ENCODE data around the gene PLPP4.

Gene PLPP4

GRCh38 chr10:120457431-120458172 is 575 bp downstream of the PLPP4 start:
- DNase-seq: no peak

GRCh38 chr10:120458432-120458831 is 1.4 kb downstream of the PLPP4 start:
- no peak for DNase-seq

DNA sequence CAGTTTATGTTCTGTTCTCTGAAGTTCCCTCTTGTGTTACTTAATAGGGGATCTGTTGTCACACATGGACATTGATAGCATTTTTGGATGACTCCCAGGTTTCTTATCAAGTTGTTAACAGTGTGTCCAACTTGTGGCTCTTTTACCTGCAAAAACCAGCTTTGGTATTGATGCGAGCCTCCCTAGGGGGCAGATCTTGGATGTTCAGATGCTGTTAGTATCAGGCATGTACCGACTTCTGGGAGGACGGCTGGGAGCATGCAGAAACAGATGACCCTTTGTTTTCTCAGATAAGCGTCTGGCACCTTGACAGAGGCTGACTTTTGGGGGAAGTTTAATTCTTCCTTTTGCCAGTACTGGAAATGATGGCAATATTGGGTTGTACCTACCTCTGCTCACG is 2.2 kb downstream of the PLPP4 start:
- DNase-seq: no peak

DNA sequence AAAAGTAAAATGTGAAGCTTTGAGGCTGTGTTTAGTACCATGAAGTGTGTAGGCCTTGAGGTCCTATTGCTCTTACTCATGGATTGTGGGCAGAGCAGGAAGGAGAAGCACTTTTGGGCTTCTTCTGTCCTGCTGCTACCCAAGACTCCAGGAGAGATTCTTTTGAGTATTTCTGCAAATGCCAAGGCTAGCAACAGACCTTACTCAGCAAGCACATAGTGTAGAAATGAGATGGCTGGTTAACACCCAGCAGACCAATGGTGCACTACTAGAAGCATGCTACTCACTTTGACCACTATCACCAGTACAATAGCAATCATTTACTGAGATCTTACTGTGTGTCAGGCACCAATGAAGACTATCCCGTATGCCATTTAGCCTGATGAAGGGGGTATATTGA is 3.2 kb downstream of the PLPP4 start:
- DNase-seq: no peak

- DNase-seq: no peak
These were observed 3.7 kb downstream of the PLPP4 start for GRCh38 chr10:120460776-120461175.

DNA sequence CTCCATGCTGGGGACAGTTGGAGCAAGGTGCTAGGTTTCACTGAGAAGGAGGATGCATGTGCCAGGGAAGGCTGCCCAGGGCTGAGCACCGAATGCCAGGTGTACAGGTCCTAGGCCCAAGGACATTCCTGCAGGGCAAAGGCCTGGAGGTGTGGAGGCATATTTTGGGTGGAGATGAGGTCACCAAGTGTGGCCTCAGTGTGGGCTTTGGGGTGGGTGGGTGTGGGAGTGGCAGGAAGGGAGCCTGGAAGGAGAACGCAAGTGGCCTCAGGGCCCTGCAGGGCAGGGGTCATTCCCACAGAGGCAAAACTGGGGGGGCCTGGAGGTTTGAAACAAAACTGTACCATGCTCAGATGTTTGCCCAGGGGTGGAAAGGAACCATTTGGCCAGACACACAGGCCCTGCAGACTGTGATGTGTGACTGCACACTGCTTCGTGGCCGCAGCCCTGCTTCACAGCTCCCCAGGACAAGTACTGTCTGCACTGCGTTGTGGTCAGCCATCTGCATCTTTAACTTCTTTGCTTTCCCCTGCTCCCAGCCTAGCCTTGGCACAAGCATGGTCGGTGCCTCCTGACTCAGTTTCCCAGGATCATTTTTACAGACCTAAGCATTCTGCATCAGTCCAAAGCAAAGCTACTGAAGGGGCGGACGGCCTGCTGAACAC is 5.1 kb downstream of the PLPP4 start:
- no peak for DNase-seq

DNA sequence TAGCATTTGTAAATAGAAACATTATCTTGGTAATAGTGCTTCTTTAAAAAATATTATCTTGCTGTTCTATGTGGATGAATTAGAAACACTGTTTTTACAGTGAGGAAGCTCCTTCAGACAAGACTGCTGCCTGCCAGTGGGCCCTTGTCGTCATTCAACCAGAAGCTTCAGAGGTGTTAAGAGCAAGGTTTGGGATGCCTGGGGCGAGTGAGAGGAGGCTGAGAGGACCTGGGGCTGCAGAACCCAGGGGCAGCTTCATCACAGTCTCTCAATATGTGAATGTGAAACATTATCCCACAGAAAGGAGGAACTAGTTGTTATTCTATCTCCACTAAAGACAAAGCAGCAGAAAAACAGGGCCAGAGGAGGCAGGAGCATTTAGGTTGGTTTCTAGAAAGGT is 8.1 kb downstream of the PLPP4 start:
- DNase-seq: no peak

GRCh38 chr10:120466006-120466405 is 9.0 kb downstream of the PLPP4 start:
- no peak for DNase-seq

DNA sequence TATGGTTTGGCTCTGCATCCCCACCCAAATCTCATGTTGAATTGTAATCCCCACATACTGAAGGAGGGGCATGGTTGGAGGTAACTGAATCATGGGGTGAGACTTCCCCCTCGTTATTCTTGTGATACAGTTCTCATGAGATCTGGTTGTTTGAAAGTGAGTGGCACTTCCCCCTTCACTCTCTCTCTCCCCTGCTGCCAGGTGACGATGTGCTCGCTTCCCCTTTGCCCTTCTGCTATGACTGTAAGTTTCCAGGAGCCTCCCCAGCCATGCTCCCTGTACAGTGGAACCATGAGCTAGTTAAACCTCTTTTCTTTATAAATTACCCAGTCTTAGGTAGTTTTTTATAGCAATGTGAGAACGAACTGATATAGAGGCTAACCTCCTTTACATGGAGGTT is 16.6 kb downstream of the PLPP4 start:
- no peak for DNase-seq

DNA sequence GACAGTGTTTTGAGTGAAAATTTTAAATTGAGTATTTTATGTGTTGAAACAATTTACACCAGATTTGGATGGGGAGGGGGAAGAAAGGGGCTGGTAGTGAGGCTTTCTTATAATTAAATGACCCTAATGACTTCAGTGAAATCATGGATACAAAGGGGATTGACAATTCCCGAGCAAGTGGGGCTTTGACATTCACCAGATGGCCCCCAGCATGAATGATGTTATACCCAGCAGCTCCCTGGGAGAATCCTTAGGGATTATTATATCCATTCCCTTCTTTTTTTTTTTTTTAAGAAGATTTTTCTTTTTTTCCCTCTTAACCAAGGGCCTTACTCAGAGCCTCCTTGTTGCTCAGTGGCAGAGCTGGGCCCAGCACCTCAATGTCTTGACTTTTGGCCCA is 17.9 kb downstream of the PLPP4 start:
- no peak for DNase-seq

DNA sequence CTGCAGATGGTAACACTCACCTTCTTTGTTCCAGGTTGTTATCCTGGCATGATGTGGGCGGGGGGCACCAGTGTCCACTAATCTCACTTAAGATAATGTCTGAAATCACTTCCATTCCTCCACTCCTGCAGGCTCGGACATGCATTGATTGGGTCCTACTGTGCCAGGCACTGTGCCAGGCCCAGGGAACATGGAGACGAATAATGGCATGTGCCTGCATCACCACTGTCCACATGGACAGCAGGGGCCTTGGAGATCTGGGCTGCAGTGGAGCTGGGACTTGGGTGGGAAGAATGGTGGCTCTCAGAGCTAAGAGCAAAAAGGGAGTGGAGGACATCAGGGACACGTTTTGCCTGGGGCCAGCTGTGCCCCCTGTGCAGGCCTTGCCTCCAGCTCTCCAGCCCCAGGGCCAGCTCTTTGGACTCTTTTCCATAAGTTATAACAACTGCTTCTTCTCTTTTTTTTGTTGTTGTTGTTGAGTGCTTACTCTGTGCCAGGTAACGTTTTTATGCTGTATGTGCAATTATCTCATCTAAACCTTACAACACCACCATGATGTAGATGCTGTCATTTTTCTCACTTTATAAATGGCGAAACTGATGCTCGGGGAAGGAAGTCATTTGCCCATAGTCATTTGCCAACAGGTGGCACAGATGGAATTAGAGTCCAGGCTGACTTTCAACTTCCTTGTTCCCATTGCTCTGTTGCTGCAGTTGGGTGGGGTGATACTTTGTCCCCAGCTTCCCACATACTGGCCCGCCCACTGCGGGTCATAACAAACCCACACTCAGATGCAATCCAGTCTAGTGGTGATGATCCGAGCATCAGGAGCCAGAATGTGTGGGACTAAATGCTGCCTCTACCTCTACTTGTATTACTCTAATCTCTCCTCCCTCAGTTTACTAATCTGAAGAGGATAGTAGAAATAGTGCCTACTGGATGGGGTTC is 19.1 kb downstream of the PLPP4 start:
- DNase-seq: no peak

GRCh38 chr10:120477021-120477742 is 20.2 kb downstream of the PLPP4 start:
- no peak for DNase-seq

- DNase-seq: no peak
These were observed 20.7 kb downstream of the PLPP4 start for GRCh38 chr10:120477743-120478141.

DNA sequence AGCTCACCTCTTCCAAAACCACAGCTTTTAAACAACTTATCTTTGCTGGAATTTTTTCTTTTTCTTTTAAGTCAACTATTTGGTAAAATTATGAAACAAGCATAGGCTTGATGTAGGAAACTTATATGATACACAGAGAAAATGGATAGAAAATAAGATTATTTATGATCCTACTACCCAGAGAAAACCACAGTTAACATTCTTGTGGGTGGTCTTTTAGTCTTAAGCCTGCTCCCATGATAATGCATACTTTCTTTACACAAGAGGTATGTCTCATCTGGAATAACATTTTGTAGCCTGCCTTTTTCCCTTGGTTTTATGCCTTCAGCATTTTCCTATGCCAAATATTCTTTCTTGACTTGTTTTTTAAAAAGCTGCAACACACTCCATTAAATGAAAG is 21.4 kb downstream of the PLPP4 start:
- no peak for DNase-seq

DNA sequence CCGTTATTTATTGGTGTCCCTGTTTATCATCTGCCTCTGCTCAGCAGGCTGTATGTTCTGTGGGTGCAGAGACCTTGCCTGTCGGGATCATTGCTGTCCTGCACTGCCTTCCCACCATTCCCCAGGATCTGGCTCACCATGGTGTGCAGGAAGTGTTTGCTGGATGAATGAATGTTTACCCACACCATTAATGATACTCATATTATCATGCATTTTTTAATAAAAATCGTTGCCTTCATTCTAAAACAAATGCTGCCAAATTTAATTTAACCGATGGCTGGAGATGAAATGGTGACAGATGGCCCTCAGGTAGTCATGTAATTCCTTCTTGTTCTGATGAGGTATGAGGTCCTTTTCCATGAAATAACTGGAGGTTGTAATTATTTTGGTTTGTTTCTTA is 22.5 kb downstream of the PLPP4 start:
- no peak for DNase-seq

DNA sequence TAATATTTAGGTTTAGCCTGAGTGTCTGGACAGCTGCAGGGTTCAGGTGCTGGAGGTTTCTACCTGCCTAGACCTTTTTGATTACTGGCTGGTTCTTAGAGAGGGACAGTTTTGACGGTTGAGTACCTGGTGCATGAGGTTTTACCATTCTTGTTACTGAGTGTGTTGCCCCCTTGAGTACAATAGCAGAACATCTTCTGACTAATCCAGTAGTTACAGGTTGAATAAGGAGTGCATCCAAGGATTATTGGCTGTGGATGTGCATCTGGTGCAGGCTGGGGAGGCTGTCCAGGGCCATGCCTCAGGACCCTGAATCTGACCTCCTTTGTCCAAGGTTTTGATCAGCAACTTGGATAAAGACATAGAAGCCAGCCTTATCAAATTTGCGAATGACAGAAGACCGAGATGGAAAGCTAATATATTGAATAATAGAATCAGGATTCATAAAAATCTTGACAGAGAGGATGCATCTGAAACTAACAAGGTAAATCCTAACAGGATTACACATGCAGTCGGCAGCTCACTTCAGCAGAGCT is 23.1 kb downstream of the PLPP4 start:
- DNase-seq: no peak

DNA sequence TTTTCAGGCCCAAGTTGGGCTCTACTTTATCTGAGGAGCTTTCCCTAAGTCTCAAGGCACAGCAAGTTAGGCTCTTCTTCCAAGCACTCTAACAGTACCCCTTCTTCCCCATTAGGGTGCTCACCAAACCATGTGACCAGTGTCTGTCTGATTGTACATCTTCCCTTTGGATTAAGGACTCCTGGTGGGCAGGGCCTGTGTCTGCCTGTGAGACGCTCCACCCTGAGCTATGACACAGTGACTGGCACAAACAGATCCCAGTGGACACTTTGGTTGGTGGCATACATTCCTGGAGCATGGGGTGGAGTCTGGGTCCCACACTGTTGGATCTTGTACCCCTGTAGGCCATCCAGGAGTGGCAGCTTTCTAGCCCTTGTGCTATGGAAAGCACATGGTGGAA is 23.8 kb downstream of the PLPP4 start:
- no peak for DNase-seq

DNA sequence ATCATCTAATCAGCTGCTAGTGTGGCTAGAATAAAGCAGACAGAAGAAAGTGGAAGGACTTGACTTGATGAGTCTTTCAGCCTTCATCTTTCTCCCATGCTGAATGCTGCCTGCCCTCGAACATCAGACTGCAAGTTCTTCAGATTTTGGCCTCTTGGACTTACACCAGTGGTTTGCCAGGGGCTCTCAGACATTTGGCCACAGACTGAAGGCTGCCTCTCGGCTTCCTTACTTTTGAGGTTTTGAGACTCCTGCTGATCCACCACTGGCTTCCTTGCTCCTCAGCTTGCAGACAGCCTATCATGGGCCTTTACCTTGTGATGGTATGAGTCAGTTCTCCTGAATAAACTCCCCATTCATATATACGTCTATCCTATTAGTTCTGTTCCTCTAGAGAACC is 26.0 kb downstream of the PLPP4 start:
- DNase-seq: no peak

GRCh38 chr10:120483651-120484301 is 26.7 kb downstream of the PLPP4 start:
- no peak for DNase-seq

DNA sequence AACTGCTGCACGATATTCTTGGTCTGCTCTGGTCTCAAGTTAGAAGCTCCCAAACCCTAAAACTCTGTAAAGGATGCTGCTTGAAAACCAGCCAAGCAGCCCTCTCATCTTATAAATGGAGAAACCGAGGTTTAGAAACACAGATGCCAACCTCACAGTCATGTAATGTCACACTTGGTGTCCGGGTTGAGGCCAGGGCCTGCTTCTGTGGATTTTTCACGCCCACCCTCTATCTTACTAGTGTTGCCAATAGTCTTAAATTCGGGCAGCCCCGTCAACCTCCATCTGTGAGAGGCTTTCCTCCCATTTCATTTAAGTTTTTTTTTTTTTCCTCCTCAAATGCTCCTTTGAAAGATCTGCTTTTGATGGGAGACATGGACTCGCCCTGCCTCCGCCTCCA is 28.9 kb downstream of the PLPP4 start:
- DNase-seq: no peak

GRCh38 chr10:120486671-120487205 is 29.7 kb downstream of the PLPP4 start:
- no peak for DNase-seq

- no peak for DNase-seq
These were observed 33.3 kb downstream of the PLPP4 start for GRCh38 chr10:120490288-120490687.
